ENCODE measurements around the gene SMAD7.

Gene SMAD7

DNA sequence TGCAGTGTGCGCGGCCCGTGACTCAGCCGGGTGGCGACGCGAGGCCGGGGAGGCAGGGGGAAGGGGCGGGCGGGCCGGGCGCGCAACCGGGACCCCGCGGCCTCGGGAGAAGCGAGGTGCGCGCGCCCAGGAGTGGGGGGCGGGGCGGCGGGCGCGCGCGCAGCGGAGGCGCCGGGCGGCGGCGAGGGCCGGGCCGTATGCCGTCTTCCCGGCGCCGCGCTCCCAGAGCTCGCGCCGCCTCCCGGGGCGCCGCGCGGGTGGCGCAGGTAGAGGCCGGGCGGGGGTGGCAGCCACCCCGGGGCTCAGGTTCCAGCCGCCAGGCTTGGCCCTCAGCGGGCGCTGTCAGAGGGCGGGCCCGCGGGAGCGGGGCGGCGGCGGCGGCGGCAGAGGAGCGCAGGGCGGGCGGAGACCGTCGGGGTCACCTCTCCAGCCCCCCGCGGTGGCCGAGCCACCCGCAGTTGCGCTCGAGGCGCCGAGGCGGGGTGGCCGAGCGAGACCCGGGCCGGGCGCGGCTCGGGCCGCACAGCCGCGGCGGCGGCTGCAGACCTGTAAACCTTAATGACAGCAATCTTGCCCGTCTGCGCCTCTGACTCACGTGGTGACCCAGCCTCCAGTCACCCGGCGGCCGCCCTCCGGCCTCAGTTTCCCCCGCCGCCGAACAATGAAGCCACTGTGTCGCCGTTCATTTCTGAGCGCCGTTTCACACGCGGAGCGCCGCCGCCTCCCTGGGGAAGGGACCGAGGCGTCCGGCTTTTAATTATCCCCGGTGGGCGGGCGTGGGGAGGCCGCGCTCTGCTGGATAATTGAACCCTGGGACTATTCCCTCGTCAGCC lies 25.3 kb upstream of the SMAD7 start:
- DNase-seq (ENCODE audit: low read depth) = no peak
- peak overlapping the region; percentile 64 for H3K4me3 ChIP-seq (ENCODE audit: control insufficient read depth, low read depth, low read length)

DNA sequence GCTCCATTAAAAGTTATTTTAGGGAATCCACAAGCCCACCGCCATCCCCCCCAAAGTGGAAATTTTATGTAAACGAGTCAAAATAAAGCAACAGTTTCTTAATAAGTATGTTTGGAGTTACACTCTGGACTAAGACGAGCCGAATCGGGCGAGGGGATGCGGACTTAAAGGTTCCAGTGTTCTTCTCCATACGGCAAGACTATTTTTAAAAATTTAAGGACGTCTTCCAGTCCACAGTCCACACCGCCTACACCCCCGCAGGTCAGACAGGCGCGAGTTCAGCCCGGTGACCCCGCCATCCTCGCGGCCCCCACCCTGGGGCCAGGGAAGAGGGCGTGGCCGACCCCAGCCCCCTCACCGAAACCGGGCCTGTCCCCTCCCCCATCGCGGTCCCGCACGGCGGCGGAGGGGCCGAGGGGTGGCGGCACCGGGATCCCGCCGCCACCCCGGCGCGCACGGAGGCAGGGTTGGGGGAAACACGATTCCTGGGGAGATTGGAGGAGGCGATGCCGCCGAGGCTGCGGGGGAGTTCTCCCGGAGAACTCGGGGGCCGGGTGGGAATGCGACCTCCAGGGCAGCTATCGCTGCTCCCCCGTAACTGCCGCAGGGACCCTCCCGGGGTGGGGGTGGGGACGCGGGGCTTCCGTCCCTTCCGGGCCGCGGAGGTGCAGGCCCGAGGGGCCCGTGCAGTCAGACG lies 24.5 kb upstream of the SMAD7 start:
- TF ChIP-seq, protein P1, sequence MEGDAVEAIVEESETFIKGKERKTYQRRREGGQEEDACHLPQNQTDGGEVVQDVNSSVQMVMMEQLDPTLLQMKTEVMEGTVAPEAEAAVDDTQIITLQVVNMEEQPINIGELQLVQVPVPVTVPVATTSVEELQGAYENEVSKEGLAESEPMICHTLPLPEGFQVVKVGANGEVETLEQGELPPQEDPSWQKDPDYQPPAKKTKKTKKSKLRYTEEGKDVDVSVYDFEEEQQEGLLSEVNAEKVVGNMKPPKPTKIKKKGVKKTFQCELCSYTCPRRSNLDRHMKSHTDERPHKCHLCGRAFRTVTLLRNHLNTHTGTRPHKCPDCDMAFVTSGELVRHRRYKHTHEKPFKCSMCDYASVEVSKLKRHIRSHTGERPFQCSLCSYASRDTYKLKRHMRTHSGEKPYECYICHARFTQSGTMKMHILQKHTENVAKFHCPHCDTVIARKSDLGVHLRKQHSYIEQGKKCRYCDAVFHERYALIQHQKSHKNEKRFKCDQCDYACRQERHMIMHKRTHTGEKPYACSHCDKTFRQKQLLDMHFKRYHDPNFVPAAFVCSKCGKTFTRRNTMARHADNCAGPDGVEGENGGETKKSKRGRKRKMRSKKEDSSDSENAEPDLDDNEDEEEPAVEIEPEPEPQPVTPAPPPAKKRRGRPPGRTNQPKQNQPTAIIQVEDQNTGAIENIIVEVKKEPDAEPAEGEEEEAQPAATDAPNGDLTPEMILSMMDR (IDR thresholded peaks at IDR 0.05; ENCODE audit: control insufficient read depth, insufficient read depth, low read depth, low read length, missing control alignments) = no peak
- H3K4me3 ChIP-seq (ENCODE audit: control insufficient read depth, low read depth, low read length) = peak overlapping the region; percentile 64
- DNase-seq (ENCODE audit: low read depth) = no peak

More for the DNA sequence above, 25.3 kb upstream of the SMAD7 start:
- TF ChIP-seq, protein P1 (IDR thresholded peaks at IDR 0.05; ENCODE audit: control insufficient read depth, insufficient read depth, low read depth, low read length, missing control alignments) = no peak

DNA sequence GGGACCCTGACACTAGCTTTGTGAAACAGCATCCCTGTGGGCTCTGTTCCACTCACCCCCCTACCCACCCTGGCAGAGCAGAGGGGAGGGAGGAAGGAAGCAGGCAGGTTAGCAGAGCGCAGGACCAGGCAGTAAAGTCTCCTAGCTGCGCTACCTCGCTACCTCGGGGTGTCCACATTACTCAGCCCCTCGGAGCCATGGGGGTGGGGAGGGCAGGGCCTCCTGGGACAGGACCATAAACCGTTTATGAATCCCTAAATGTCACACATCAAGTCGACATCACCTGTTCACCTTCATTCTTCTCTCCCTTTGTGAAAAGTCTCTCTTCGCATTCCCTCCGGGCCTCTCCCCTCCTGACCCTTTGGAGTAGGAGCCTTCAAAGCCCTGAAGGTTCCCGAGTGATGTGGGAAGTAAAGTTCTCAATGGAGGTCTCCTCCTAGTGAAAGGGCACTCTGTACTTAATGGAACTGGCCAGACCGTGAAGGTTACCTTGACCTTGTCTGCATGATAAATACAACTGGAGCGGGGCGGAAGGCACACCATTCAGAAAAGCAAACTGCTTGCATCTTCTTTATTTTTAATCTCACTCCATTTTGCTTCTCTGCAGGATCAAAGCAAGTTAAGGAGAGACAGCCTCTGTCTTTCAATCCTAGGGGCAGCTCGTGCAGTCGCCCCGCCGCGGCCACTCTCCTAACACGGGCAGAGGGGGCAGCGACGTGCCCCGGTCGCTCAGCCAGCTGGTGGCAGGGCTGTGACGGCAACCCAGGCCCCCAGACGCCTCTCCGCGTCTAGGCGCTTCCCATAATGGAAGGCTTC lies 23.7 kb upstream of the SMAD7 start:
- no peak overlapping the region; the same call in 1 of the 2 replicates for H3K4me3 ChIP-seq (ENCODE audit: control insufficient read depth, low read depth, low read length)
- DNase-seq (ENCODE audit: low read depth) = no peak
- TF ChIP-seq, protein P1 (IDR thresholded peaks at IDR 0.05; ENCODE audit: control insufficient read depth, insufficient read depth, low read depth, low read length, missing control alignments) = no peak

DNA sequence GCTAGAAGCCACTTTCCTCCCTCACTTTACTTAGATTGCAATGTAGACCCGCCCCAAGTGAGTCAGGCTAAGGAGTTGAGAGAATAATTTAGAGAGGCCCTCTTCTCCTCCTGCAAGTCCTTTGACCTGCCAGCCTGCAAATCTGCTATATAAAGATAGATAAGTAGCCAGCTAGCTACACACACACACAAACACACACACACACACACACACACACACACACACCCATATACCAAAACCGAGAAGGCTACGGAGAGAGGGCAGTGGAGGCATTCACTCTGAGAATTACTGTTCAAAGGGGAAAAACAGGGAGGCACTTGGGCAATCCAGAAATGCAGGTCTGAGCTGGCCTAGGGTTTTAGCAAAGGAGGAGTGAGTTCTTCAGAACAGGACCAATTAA lies 23.0 kb upstream of the SMAD7 start:
- TF ChIP-seq, protein P1 (IDR thresholded peaks at IDR 0.05; ENCODE audit: control insufficient read depth, insufficient read depth, low read depth, low read length, missing control alignments) = no peak
- no peak overlapping the region for H3K4me3 ChIP-seq (ENCODE audit: control insufficient read depth, low read depth, low read length)

DNA sequence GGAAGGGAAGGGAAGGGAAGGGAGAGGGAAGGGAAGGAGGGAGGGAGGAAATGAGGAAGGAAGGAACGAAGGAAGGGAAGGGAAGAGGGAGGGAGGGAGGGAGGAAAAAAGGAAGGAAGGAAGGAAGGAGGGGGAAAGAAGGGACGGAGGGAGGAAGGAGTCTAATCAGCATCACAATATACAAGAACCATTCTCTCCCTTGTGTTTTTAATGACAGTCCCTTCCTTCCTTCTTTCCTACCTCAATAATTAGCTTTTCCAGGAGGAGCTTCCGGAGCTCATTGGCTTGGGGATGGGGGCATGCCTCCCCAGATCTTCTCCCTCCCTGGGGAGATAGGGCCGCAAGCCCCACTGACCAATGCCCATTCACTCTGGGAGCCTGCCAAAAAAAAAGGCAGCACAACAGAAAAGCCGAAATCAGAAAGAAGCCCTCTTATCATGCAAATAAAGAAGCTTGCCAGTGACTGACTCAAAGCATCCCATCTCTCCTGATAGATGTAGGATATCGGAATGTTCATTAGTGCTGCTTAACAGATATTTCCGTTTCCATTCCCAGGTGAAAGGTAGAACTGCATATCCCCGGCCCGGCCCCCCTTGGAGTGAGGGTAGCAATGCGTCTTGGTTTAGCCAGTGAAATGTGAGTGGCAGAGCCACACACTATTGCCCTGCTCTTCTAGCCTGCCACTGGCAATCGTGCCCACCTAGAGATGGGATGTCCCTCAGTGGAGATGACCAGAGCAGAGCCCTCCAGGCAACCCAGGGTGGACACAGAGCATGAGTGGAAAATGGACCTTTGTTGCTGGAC lies 17.8 kb upstream of the SMAD7 start:
- no peak for DNase-seq (ENCODE audit: low read depth)
- H3K4me3 ChIP-seq (ENCODE audit: control insufficient read depth, low read depth, low read length) = no peak overlapping the region

More for the DNA sequence above, 23.0 kb upstream of the SMAD7 start:
- no peak for DNase-seq (ENCODE audit: low read depth)

More for the DNA sequence above, 17.8 kb upstream of the SMAD7 start:
- TF ChIP-seq, protein P1 (IDR thresholded peaks at IDR 0.05; ENCODE audit: control insufficient read depth, insufficient read depth, low read depth, low read length, missing control alignments) = no peak

Data from AG09309 (cell line).